Heart left ventricle (tissue), 13 donors: ENCODE measurements around the gene ZAP70.

Source experiments
- CTCF ChIP-seq, 12 donors: fragments of 200-600 bp; sonication (generic) in 4 of 12; IDR thresholded peaks; one replicate each; pipeline versions ENCODE4 v1.5.0 to v1.8.0; 2018 to 2022; ENCODE audit warnings: antibody characterized with exemption in 12 of 12, mild to moderate bottlenecking in 5 of 12
- POLR2A ChIP-seq, 2 donors: fragments of 450-650 bp; IDR thresholded peaks; one replicate each; pipeline ENCODE4 v1.6.1; 2017; ENCODE audit warnings: antibody characterized with exemption in 2 of 2, mild to moderate bottlenecking in 2 of 2, moderate library complexity in 2 of 2
- donor health status: ischemic (EF 13 %, LVEDD 7.1; RV severe dilation, severe dysfunction).
- donor health status: DM: no; HTN: yes; CAD: no.
- donor health status: DM: no; HTN: no; CAD: no.
- donor health status: ischemic (EF 25% LVEDD 6.9; RV normal size, moderate dysfunction).
- donor health status: ischemic (EF 25% LVEDD 5.7; RV mildly dilated, moderate dysfunction).
- donor health status: ischemic (EF 35%, LVEDD 5.7; RV mildly dilated, moderate dysfunction).
- donor health status: nonischemic (EF 11% LVEDD 7.7; RV severe dilation, severe dysfunction).
- donor health status: DM: yes; HTN: yes; CAD: no.
- donor health status: PGD.
- donor health status: ischemic (EF 29% LVEDD 5.4; RV normal size, mild dysfunction).
- donor health status: nonischemic (EF 23%, LVEDD 6.1; RV moderate dilation, normal function).

- TF ChIP-seq CTCF (IDR thresholded peaks at IDR 0.05), result no peak
- TF ChIP-seq POLR2A (IDR thresholded peaks at IDR 0.05), result no peak
Measured at GRCh38 chr2:97760480-97761049, 47.2 kb downstream of the ZAP70 start.
